CD14-positive monocyte (primary cell): ENCODE results near the gene CORO2A. TPM values are rescaled to one million over a fixed set of nuclear protein-coding genes. Genes with fewer than 3 reads are reported as not detected.

Experiments
- DNase-seq, 3 donors: peaks; one replicate each; pipeline ENCODE4 v3.0.0-alpha.2; 2011 to 2022
- H2AFZ ChIP-seq: 2 replicates; pipeline ENCODE4 v1.6.0; 2012; ENCODE audit warnings: mild to moderate bottlenecking, low read depth, low read length, inconsistent platforms; ENCODE audit not compliant: insufficient read depth, poor library complexity, severe bottlenecking
- H3K27ac ChIP-seq, 2 donors: 1 replicate in 1 of 2; 2 replicates in 1 of 2; pipeline ENCODE4 v1.5.1; 2012 to 2013; ENCODE audit warnings: low read length in 2 of 2, control low read depth in 1 of 2, inconsistent platforms in 1 of 2, low read depth in 1 of 2, mild to moderate bottlenecking in 1 of 2
- H3K27me3 ChIP-seq, 2 donors: one replicate each; pipeline versions ENCODE4 v1.6.0 to v1.6.1; 2011 to 2013; ENCODE audit warnings: low read length in 2 of 2; ENCODE audit not compliant: control insufficient read depth in 2 of 2, insufficient read depth in 2 of 2
- H3K36me3 ChIP-seq, 2 donors: replicated peaks in 1 of 2; 1 replicate in 1 of 2; 2 replicates in 1 of 2; pipeline versions ENCODE4 v1.5.1 to v1.6.1; 2012 to 2013; ENCODE audit warnings: low read length in 2 of 2, control low read depth in 1 of 2, inconsistent platforms in 1 of 2, mild to moderate bottlenecking in 1 of 2; ENCODE audit not compliant: insufficient read depth in 2 of 2, control insufficient read depth in 1 of 2
- H3K4me1 ChIP-seq, 2 donors: 1 replicate in 1 of 2; 2 replicates in 1 of 2; pipeline versions ENCODE4 v1.5.1 to v1.6.1; 2012 to 2013; ENCODE audit warnings: low read length in 2 of 2, control low read depth in 1 of 2, inconsistent platforms in 1 of 2, mild to moderate bottlenecking in 1 of 2, moderate library complexity in 1 of 2; ENCODE audit not compliant: insufficient read depth in 2 of 2, control insufficient read depth in 1 of 2
- H3K4me2 ChIP-seq: replicated peaks from 2 replicates; pipeline ENCODE3; 2012; ENCODE audit warnings: low read length, moderate library complexity, mild to moderate bottlenecking; ENCODE audit not compliant: poor library complexity, severe bottlenecking; ENCODE audit errors: extremely low read depth
- H3K4me3 ChIP-seq, 3 experiments: fragments of 200-600 bp in 1 of 3; sonication (generic) in 1 of 3; replicated peaks in 1 of 3; 1 replicate in 2 of 3; 2 replicates in 1 of 3; pipeline ENCODE4 v1.5.1; 2011 to 2013; ENCODE audit warnings: low read length in 3 of 3, mild to moderate bottlenecking in 3 of 3, control low read depth in 2 of 3, low read depth in 2 of 3, inconsistent platforms in 1 of 3, moderate library complexity in 1 of 3
- H3K79me2 ChIP-seq: 2 replicates; pipeline ENCODE4 v1.6.0; 2012; ENCODE audit warnings: mild to moderate bottlenecking, control low read depth, inconsistent platforms, low read length, moderate library complexity; ENCODE audit not compliant: insufficient read depth
- H3K9ac ChIP-seq: 2 replicates; pipeline ENCODE4 v1.6.0; 2017; ENCODE audit warnings: low read length, mild to moderate bottlenecking; ENCODE audit not compliant: insufficient read depth, poor library complexity, severe bottlenecking
- H3K9me3 ChIP-seq, 2 donors: replicated peaks in 1 of 2; 1 replicate in 1 of 2; 2 replicates in 1 of 2; pipeline versions ENCODE4 v1.5.1 to v1.6.1; 2012 to 2013; ENCODE audit warnings: low read length in 2 of 2, control low read depth in 1 of 2; ENCODE audit not compliant: control insufficient read depth in 1 of 2, insufficient read depth in 1 of 2
- H4K20me1 ChIP-seq: 2 replicates; pipeline ENCODE4 v1.6.0; 2012; ENCODE audit warnings: mild to moderate bottlenecking, low read length, control low read depth, moderate library complexity; ENCODE audit not compliant: insufficient read depth
- H3K27ac Mint-ChIP-seq, 7 donors: one replicate each; pipeline ENCODE4 v1.8.0; 2020; ENCODE audit warnings: mild to moderate bottlenecking in 7 of 7, mixed read lengths in 7 of 7, moderate library complexity in 6 of 7, inconsistent platforms in 2 of 7
- H3K27me3 Mint-ChIP-seq, 3 donors: one replicate each; pipeline ENCODE4 v1.8.0; 2021 to 2022; ENCODE audit warnings: low read depth in 3 of 3, mild to moderate bottlenecking in 3 of 3, mixed read lengths in 3 of 3, moderate library complexity in 3 of 3, inconsistent platforms in 1 of 3
- H3K36me3 Mint-ChIP-seq, 2 donors: one replicate each; pipeline ENCODE4 v1.8.0; 2020; ENCODE audit warnings: mixed read lengths in 2 of 2, inconsistent platforms in 1 of 2, mild to moderate bottlenecking in 1 of 2
- H3K4me1 Mint-ChIP-seq: one replicate; pipeline ENCODE4 v1.8.0; 2020; ENCODE audit warnings: mild to moderate bottlenecking, mixed read lengths
- H3K4me3 Mint-ChIP-seq, 2 donors: one replicate each; pipeline ENCODE4 v1.8.0; 2020; ENCODE audit warnings: mild to moderate bottlenecking in 2 of 2, mixed read lengths in 2 of 2, moderate library complexity in 1 of 2
- H3K9me3 Mint-ChIP-seq, 7 donors: one replicate each; pipeline ENCODE4 v1.8.0; 2020 to 2022; ENCODE audit warnings: mixed read lengths in 7 of 7, mild to moderate bottlenecking in 6 of 7, moderate library complexity in 6 of 7, inconsistent platforms in 2 of 7
- WGBS: methylation state at CpG from one replicate; pipeline ENCODE4 v1.1.5; 2013; ENCODE audit warnings: missing lambda C conversion rate; ENCODE audit not compliant: insufficient coverage; 5-methylcytosine and 5-hydroxymethylcytosine counted together
- intact Hi-C, 2 donors: fragments of 100-400 bp; cut with micrococcal nuclease; formaldehyde crosslinking; loops; one replicate each; pipeline versions ENCODE4 v1.15.0 to v1.15.1; 2023
- polyA plus RNA-seq, 3 donors: library from polyadenylated mRNA; depleted of rRNA in 1 of 3; unstranded in 2 of 3; stranded (reverse) in 1 of 3; fragments of 300-500 nt in 2 of 3; fragments of >200 nt in 1 of 3; fragmentation: Illumina TruSeq in 2 of 3; gene quantifications; 1 replicate in 2 of 3; 2 replicates in 1 of 3; pipeline ENCODE4 v1.2.3, GENCODE V29; 2012 to 2021
- TF ChIP-seq, protein P1 (sequence below): fragments of 200-600 bp; IDR thresholded peaks from one replicate; pipeline ENCODE4 v1.8.0; 2022; ENCODE audit warnings: antibody characterized with exemption, mild to moderate bottlenecking

Gene CORO2A
- polyA plus RNA-seq, 3 donors = 1.2 to 3.5 (median 2.1) TPM

DNA sequence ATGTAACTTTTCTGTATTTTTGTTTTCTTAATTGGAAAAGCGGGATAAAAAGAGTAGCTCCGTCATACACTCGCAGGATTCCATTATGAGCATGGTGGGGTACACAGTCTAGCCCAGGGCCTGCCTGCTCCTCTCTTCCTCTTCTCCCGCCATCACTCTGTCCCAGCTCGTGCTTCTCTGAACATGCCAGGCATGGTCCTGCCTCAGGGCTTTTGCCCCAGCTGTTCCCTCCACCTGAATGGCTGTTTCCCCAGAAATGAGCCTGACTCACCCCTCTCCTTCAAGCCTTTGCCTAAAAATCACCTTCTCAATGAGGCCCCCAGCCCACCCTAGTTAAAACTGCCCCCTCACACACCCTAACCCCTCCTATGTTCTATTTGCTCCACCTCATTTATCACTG lies 4.5 kb downstream of the CORO2A start:
- H3K27me3 ChIP-seq = no peaks in the 10 kb centered on the region
- Mint-ChIP-seq H3K27ac (peak overlapping the region in 1 of 7 donors; percentile 21), H3K4me1 (peaks cover 59% of the 10 kb centered on the region), H3K36me3 (peaks cover 6 to 20% of the 10 kb centered on the region in 2 donors), H3K4me3 (no peak overlapping the region), H3K9me3 (peaks cover 0 to 2% (median 0%) of the 10 kb centered on the region in 7 donors), H3K27me3 (peaks cover 0 to 9% (median 1%) of the 10 kb centered on the region in 3 donors)
- peaks cover 30 to 33% of the 10 kb centered on the region in 2 donors for H3K4me1 ChIP-seq
- no peaks in the 10 kb centered on the region for H3K36me3 ChIP-seq
- H3K79me2 ChIP-seq = peaks cover 40% of the 10 kb centered on the region
- WGBS = 83% methylated on average over 3 of the region's 5 CpGs
- no peak overlapping the region for H3K27ac ChIP-seq
- no peak overlapping the region for H2AFZ ChIP-seq
- no peak overlapping the region for H3K4me3 ChIP-seq
- no peak overlapping the region for H3K9ac ChIP-seq
- no peaks in the 10 kb centered on the region for H3K9me3 ChIP-seq
- TF ChIP-seq, protein P1, sequence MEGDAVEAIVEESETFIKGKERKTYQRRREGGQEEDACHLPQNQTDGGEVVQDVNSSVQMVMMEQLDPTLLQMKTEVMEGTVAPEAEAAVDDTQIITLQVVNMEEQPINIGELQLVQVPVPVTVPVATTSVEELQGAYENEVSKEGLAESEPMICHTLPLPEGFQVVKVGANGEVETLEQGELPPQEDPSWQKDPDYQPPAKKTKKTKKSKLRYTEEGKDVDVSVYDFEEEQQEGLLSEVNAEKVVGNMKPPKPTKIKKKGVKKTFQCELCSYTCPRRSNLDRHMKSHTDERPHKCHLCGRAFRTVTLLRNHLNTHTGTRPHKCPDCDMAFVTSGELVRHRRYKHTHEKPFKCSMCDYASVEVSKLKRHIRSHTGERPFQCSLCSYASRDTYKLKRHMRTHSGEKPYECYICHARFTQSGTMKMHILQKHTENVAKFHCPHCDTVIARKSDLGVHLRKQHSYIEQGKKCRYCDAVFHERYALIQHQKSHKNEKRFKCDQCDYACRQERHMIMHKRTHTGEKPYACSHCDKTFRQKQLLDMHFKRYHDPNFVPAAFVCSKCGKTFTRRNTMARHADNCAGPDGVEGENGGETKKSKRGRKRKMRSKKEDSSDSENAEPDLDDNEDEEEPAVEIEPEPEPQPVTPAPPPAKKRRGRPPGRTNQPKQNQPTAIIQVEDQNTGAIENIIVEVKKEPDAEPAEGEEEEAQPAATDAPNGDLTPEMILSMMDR = no peak
- H4K20me1 ChIP-seq = no peaks in the 10 kb centered on the region
- no peak for DNase-seq
- no peak overlapping the region for H3K4me2 ChIP-seq
- intact Hi-C loops = no loop called here

DNA sequence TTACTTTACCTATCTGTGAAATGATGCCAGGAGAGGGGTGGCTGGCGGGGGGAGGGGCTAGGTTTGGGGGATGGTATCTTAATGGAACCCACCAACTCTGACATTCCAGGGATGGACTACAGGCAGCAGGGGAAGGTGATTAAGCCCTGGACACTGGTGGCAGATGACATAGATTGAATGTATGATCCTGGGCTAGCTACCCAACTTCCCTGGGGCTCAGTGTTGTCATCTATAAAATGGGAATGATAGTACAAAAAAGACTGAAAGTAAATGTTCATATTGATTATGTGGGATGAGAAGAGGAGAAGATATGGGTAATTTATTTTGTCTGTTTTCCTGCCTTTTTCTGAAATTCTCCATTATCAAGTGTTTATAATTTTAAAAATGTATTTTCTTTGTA lies 6.2 kb downstream of the CORO2A start:
- no peak for DNase-seq
- Histone ChIP-seq H3K4me1 (peaks cover 16 to 26% of the 10 kb centered on the region in 2 donors), H3K9ac (no peak overlapping the region), H3K27ac (peak overlapping the region in 1 of 2 donors; percentile 10), H3K36me3 (no peaks in the 10 kb centered on the region), H3K27me3 (no peaks in the 10 kb centered on the region), H3K79me2 (peaks cover 31% of the 10 kb centered on the region), H3K4me2 (no peak overlapping the region), H4K20me1 (no peaks in the 10 kb centered on the region), H3K9me3 (no peaks in the 10 kb centered on the region), H3K4me3 (no peak overlapping the region), H2AFZ (no peak overlapping the region)
- Mint-ChIP-seq H3K27ac (peak overlapping the region in 3 of 7 donors; percentile 57 to 84 (median 59)), H3K9me3 (peaks cover 0 to 2% (median 0%) of the 10 kb centered on the region in 7 donors), H3K4me1 (peaks cover 67% of the 10 kb centered on the region), H3K36me3 (peaks cover 6 to 24% of the 10 kb centered on the region in 2 donors), H3K4me3 (no peak overlapping the region), H3K27me3 (peaks cover under 1 to 2% (median 1%) of the 10 kb centered on the region in 3 donors)
- TF ChIP-seq, protein P1 = no peak
- intact Hi-C loops = no loop called here
- no CpG with 5 or more reads among the region's 1 CpG for WGBS
